WI38 (cell line): ENCODE data around the gene EGFR.

Source experiments
- H3K4me3 ChIP-seq: 2 replicates; pipeline ENCODE4 v1.5.1; 2011; ENCODE audit warnings: low read depth, mild to moderate bottlenecking, control low read depth, low read length
- CTCF ChIP-seq: IDR thresholded peaks from 2 replicates; pipeline ENCODE4 v1.5.1; 2012; ENCODE audit warnings: low read depth, mild to moderate bottlenecking, control low read depth, low read length

EGFR gene

GRCh38 chr7:55070271-55070743, 51.5 kb downstream of the EGFR start:
- TF ChIP-seq CTCF, result no peak
- no peak overlapping the region for H3K4me3 ChIP-seq

- no peak for TF ChIP-seq CTCF
- no peak overlapping the region for H3K4me3 ChIP-seq
These were observed 52.0 kb downstream of the EGFR start for GRCh38 chr7:55070854-55071253.

GRCh38 chr7:55071411-55072175, 52.8 kb downstream of the EGFR start:
- no peak for TF ChIP-seq CTCF
- H3K4me3 ChIP-seq, result no peak overlapping the region

GRCh38 chr7:55072251-55072650, 53.4 kb downstream of the EGFR start:
- TF ChIP-seq CTCF, result no peak
- H3K4me3 ChIP-seq, result no peak overlapping the region

DNA sequence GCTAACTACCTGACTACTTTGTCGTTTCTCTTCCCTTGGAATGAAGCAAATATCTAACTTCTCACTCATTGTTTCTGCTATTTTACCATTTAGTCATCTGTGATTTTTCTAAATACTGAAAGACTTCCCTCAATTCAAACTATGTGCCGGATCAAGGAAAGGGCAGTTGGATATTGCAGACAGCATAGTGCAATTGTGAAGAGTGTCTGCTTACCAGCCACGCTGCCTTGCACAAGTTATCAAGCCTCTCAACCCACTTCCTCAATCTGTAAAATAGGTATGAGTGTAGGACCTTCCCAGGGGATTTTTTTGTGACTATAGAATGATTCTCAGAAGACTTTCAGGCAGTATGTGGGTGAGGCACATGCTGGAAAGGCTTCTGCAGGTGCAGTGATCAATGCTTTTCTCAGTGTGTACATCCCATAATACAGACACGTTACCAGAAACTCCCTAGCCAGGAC, 54.3 kb downstream of the EGFR start:
- H3K4me3 ChIP-seq, result no peak overlapping the region; the same call in 1 of the 2 replicates
- TF ChIP-seq CTCF, result no peak

- peak overlapping the region; percentile 50 for H3K4me3 ChIP-seq
- TF ChIP-seq CTCF, result no peak
These were observed 55.2 kb downstream of the EGFR start for GRCh38 chr7:55073976-55074528.

DNA sequence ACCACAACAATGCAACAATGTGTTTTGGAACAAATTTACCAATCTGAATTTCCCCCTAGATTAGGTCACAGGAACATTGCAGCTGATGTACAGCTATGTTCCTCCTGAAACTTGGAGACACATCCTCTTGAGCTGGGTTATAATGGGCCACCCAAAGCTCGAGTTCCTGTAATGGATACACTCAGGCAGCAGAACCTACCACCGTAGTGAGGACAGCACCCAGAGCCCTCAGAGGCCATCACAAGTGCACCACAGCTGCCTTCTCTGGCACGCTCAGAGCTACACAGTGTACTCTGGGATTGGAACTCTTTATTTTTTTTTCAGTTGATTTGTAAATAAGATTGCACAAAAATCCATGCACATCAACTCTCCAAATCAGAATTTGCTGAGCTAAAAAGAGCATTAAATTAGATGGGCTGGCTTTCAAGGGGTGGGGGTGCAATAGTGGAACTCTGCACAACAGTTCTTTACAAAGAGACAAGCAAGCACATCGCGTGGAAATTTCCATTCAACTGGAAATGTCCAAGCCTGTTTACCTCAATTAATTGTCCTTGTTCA, 56.7 kb downstream of the EGFR start:
- H3K4me3 ChIP-seq, result no peak overlapping the region
- no peak for TF ChIP-seq CTCF
